ENCODE results near the gene CMPK2.

The CMPK2 gene

GRCh38 chr2:6827566-6828298 lies 38.0 kb downstream of the CMPK2 start:
- Histone ChIP-seq H3K4me1 (ENCODE audit: insufficient read depth, low read length) (peaks cover 12% of the 10 kb centered on the region), H3K27me3 (ENCODE audit: insufficient read depth, low read length) (no peaks in the 10 kb centered on the region), H3K4me3 (ENCODE audit: low read length) (peak overlapping the region; percentile 14), H3K9me3 (ENCODE audit: low read length) (peaks cover 3% of the 10 kb centered on the region), H3K36me3 (ENCODE audit: insufficient read depth, low read length) (no peaks in the 10 kb centered on the region), H2AFZ (ENCODE audit: low read depth, low read length) (peak overlapping the region; percentile 80)

- Histone ChIP-seq H3K4me1 (ENCODE audit: insufficient read depth, low read length) (peaks cover 12% of the 10 kb centered on the region), H2AFZ (ENCODE audit: low read depth, low read length) (no peak overlapping the region), H3K27me3 (ENCODE audit: insufficient read depth, low read length) (no peaks in the 10 kb centered on the region), H3K36me3 (ENCODE audit: insufficient read depth, low read length) (no peaks in the 10 kb centered on the region), H3K4me3 (ENCODE audit: low read length) (no peak overlapping the region), H3K9me3 (ENCODE audit: low read length) (peaks cover 3% of the 10 kb centered on the region)
These were observed 39.4 kb downstream of the CMPK2 start for GRCh38 chr2:6826081-6826913.

DNA sequence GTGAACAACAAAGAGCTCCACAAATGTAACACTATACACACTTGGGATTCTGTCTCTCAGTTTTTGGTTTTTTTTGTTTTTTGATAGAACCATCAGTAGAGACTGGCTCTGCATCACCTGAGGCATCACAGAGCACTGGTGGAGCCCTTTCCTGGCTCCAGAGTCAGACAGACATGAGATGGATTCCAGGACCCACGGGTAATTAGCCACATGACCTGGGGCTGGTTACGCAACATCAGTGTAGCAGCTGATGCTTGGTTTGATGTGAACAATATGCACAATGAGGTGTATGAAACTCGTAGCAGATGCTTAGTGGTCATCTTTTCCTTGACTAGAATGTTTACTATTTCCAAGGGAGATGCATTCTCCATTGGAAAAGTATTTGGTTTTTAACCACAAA lies 40.7 kb downstream of the CMPK2 start:
- H3K9me3 ChIP-seq (ENCODE audit: low read length) = no peaks in the 10 kb centered on the region
- no peak overlapping the region for H3K4me3 ChIP-seq (ENCODE audit: low read length)
- no peak overlapping the region for H2AFZ ChIP-seq (ENCODE audit: low read depth, low read length)
- H3K36me3 ChIP-seq (ENCODE audit: insufficient read depth, low read length) = no peaks in the 10 kb centered on the region
- no peaks in the 10 kb centered on the region for H3K27me3 ChIP-seq (ENCODE audit: insufficient read depth, low read length)
- peaks cover 12% of the 10 kb centered on the region for H3K4me1 ChIP-seq (ENCODE audit: insufficient read depth, low read length)

DNA sequence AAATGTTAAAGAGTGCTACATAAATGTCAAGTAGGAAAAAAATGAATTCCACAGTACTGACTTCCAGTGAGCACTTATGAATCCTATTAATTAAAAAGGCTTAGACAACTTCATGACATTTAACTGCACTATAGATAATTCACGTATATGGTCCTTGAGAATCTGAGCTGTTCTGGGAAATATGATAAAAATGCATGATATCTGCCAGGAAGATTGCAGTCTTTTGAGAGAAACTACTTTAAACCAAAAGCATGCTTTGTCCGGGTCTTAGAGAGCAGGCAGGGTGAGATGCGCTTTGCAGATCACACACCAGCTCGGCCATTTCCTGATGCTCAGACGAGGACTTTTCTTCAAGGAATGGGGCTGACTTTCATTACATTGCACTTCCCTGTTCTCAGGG lies 42.6 kb downstream of the CMPK2 start:
- Histone ChIP-seq H3K27me3 (ENCODE audit: insufficient read depth, low read length) (no peaks in the 10 kb centered on the region), H2AFZ (ENCODE audit: low read depth, low read length) (no peak overlapping the region), H3K9me3 (ENCODE audit: low read length) (no peaks in the 10 kb centered on the region)

GRCh38 chr2:6822406-6822805 lies 43.3 kb downstream of the CMPK2 start:
- Histone ChIP-seq H3K4me1 (ENCODE audit: insufficient read depth, low read length) (peaks cover 2% of the 10 kb centered on the region), H3K4me3 (ENCODE audit: low read length) (no peak overlapping the region), H2AFZ (ENCODE audit: low read depth, low read length) (no peak overlapping the region), H3K36me3 (ENCODE audit: insufficient read depth, low read length) (no peaks in the 10 kb centered on the region), H3K27me3 (ENCODE audit: insufficient read depth, low read length) (no peaks in the 10 kb centered on the region), H3K9me3 (ENCODE audit: low read length) (no peaks in the 10 kb centered on the region)

More for the DNA sequence above, 42.6 kb downstream of the CMPK2 start:
- no peaks in the 10 kb centered on the region for H3K36me3 ChIP-seq (ENCODE audit: insufficient read depth, low read length)
- H3K4me3 ChIP-seq (ENCODE audit: low read length) = no peak overlapping the region
- peaks cover 9% of the 10 kb centered on the region for H3K4me1 ChIP-seq (ENCODE audit: insufficient read depth, low read length)

- Histone ChIP-seq H3K4me3 (ENCODE audit: low read length) (no peak overlapping the region), H3K36me3 (ENCODE audit: insufficient read depth, low read length) (no peaks in the 10 kb centered on the region), H2AFZ (ENCODE audit: low read depth, low read length) (no peak overlapping the region), H3K9me3 (ENCODE audit: low read length) (no peaks in the 10 kb centered on the region), H3K27me3 (ENCODE audit: insufficient read depth, low read length) (no peaks in the 10 kb centered on the region), H3K4me1 (ENCODE audit: insufficient read depth, low read length) (no peaks in the 10 kb centered on the region)
These were observed 44.7 kb downstream of the CMPK2 start for GRCh38 chr2:6820903-6821584.

- no peak overlapping the region for H2AFZ ChIP-seq (ENCODE audit: low read depth, low read length)
- no peaks in the 10 kb centered on the region for H3K4me1 ChIP-seq (ENCODE audit: insufficient read depth, low read length)
- no peaks in the 10 kb centered on the region for H3K9me3 ChIP-seq (ENCODE audit: low read length)
- no peak overlapping the region for H3K4me3 ChIP-seq (ENCODE audit: low read length)
- no peaks in the 10 kb centered on the region for H3K36me3 ChIP-seq (ENCODE audit: insufficient read depth, low read length)
- no peaks in the 10 kb centered on the region for H3K27me3 ChIP-seq (ENCODE audit: insufficient read depth, low read length)
These were observed 45.5 kb downstream of the CMPK2 start for GRCh38 chr2:6820236-6820635.

- no peaks in the 10 kb centered on the region for H3K27me3 ChIP-seq (ENCODE audit: insufficient read depth, low read length)
- H3K4me1 ChIP-seq (ENCODE audit: insufficient read depth, low read length) = no peaks in the 10 kb centered on the region
- no peak overlapping the region for H2AFZ ChIP-seq (ENCODE audit: low read depth, low read length)
- no peaks in the 10 kb centered on the region for H3K9me3 ChIP-seq (ENCODE audit: low read length)
- no peaks in the 10 kb centered on the region for H3K36me3 ChIP-seq (ENCODE audit: insufficient read depth, low read length)
- H3K4me3 ChIP-seq (ENCODE audit: low read length) = no peak overlapping the region
These were observed 46.0 kb downstream of the CMPK2 start for GRCh38 chr2:6819668-6820067.

DNA sequence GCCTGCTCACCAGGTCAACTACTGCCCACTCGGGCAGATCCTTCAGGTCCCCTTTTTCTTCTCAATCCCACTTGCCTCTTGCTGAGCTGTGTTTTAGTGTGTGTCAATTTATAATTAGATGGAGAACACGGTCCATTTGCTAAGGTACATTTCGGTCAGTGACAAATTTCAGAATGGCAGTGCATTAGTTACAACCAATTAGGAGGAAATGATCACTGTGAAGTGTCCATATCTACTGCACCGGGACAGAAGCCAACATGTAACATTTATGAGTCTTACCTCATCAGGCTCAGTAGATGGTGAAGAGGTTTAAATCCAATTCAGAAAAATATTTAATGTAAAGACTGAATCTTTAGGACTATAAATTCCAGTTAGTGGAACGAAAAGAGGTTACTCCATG lies 47.7 kb downstream of the CMPK2 start:
- H3K27me3 ChIP-seq (ENCODE audit: insufficient read depth, low read length) = no peaks in the 10 kb centered on the region
- no peak overlapping the region for H2AFZ ChIP-seq (ENCODE audit: low read depth, low read length)
- no peak overlapping the region for H3K4me3 ChIP-seq (ENCODE audit: low read length)
- peaks cover under 1% of the 10 kb centered on the region for H3K4me1 ChIP-seq (ENCODE audit: insufficient read depth, low read length)
- H3K9me3 ChIP-seq (ENCODE audit: low read length) = no peaks in the 10 kb centered on the region
- H3K36me3 ChIP-seq (ENCODE audit: insufficient read depth, low read length) = no peaks in the 10 kb centered on the region

DNA sequence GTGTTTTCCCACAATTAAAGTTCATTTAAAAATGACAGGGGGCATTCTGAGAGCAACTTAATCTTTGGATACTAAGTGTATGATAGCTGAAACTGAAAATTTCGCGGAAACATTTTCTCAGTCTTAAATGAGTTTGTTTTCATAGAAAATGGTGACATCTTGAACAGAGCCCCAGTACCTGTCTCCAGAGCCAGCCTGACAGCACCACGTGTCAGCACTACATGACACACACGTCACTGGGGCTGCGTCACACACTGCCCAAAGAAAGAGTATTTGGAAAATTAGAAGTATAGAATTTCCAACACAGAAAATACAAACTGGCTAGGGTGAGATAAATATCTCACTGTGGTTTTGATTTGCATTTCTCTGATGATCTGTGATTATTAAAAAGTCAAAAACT lies 50.8 kb downstream of the CMPK2 start:
- Histone ChIP-seq H3K27me3 (ENCODE audit: insufficient read depth, low read length) (no peaks in the 10 kb centered on the region), H2AFZ (ENCODE audit: low read depth, low read length) (no peak overlapping the region), H3K9me3 (ENCODE audit: low read length) (no peaks in the 10 kb centered on the region), H3K4me1 (ENCODE audit: insufficient read depth, low read length) (peaks cover 3% of the 10 kb centered on the region), H3K4me3 (ENCODE audit: low read length) (no peak overlapping the region), H3K36me3 (ENCODE audit: insufficient read depth, low read length) (no peaks in the 10 kb centered on the region)

DNA sequence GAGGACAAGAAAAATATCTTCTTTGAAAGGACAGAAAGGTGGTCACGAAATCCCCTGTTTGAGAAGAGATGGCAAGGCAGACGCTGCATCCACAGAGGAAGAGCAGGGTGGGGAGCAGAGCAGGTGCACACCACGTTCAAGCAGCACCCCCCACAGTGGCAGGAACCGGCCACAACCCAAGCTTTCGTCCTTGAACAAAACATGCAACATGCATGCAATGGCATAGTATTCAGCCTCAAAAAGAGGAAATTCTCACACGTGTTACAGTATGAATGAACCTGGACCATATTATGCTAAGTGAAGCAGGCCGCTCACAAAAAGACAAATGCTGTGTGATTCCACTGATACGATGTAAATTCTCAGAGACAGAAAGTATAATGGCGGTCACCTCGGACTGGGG lies 51.4 kb downstream of the CMPK2 start:
- Histone ChIP-seq H3K4me1 (ENCODE audit: insufficient read depth, low read length) (peaks cover 3% of the 10 kb centered on the region), H3K27me3 (ENCODE audit: insufficient read depth, low read length) (no peaks in the 10 kb centered on the region), H3K36me3 (ENCODE audit: insufficient read depth, low read length) (no peaks in the 10 kb centered on the region), H3K4me3 (ENCODE audit: low read length) (no peak overlapping the region), H2AFZ (ENCODE audit: low read depth, low read length) (no peak overlapping the region), H3K9me3 (ENCODE audit: low read length) (no peaks in the 10 kb centered on the region)

DNA sequence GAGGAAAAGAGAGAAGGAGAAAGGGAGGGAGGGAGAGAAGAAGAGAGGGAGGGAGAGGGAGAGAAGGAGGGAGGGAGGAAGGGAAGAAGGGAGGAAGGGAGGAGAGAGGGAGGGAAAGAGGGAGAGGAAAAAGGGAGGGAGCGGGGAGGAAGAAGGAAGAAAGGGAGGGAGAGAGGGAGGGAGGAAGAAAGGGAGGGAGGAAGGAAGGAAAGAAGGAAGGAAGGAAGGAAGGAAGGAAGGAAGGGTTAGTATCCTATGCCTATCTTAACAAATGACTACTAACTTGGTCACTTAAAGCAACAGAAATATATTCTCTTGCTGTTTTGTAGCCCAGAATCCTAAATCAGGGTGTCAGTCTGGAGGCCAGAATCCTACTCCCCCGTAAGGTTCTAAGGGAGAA lies 52.1 kb downstream of the CMPK2 start:
- peaks cover 3% of the 10 kb centered on the region for H3K4me1 ChIP-seq (ENCODE audit: insufficient read depth, low read length)
- no peaks in the 10 kb centered on the region for H3K36me3 ChIP-seq (ENCODE audit: insufficient read depth, low read length)
- no peak overlapping the region for H2AFZ ChIP-seq (ENCODE audit: low read depth, low read length)
- H3K9me3 ChIP-seq (ENCODE audit: low read length) = no peaks in the 10 kb centered on the region
- no peaks in the 10 kb centered on the region for H3K27me3 ChIP-seq (ENCODE audit: insufficient read depth, low read length)
- no peak overlapping the region for H3K4me3 ChIP-seq (ENCODE audit: low read length)

DNA sequence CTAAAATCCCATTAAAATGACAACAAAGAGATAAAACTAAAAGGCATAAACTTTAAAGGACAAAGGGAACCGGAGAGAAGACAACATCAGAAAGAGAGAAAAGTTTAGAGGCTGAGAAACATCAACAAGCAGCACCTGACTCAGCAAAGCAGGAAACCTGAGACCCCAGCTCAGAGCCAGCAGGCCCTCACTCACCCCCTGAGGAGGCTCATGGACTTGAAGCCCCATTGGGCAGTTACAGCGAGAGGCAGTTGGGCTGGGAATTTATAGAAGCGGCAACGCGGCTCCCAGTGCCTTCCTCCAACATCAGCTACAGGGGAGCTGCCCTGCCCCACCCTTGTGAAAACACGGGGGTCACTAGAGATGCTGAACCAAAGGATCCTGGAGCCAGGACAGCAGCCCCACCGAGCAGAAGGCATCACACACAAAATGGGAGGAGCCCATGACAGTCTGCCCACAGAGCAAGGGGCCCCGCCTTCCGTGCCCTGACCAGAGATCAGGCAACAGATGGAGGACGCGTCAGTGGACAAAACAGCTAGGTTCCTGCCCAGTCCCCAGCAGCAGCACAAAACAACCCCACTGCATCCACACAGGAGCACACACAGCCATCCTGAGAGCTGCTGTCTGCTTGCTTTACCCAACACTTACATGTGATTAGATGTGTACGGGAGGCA lies 52.7 kb downstream of the CMPK2 start:
- Histone ChIP-seq H3K36me3 (ENCODE audit: insufficient read depth, low read length) (no peaks in the 10 kb centered on the region), H3K4me1 (ENCODE audit: insufficient read depth, low read length) (peaks cover 3% of the 10 kb centered on the region), H3K9me3 (ENCODE audit: low read length) (no peaks in the 10 kb centered on the region), H2AFZ (ENCODE audit: low read depth, low read length) (no peak overlapping the region), H3K27me3 (ENCODE audit: insufficient read depth, low read length) (no peaks in the 10 kb centered on the region), H3K4me3 (ENCODE audit: low read length) (no peak overlapping the region)
